Smooth muscle cell (in vitro differentiated cells): ENCODE results near the gene ZNF217. TPM values are rescaled to one million over a fixed set of nuclear protein-coding genes. Genes with fewer than 3 reads are reported as not detected.

Source experiments
- DNase-seq: peaks from one replicate; lab custom pipeline; 2025; ENCODE audit not compliant: unreplicated experiment; lab: John Stamatoyannopoulos, UW
- H2AFZ ChIP-seq: fragments of 200-600 bp; sonication (generic); 2 replicates; pipeline ENCODE4 v1.6.0; 2016; ENCODE audit warnings: antibody characterized with exemption, low read depth, mild to moderate bottlenecking
- H3F3A ChIP-seq: fragments of 200-600 bp; sonication (generic); 2 replicates; pipeline ENCODE4 v1.6.0; 2017; ENCODE audit warnings: antibody characterized with exemption, low read depth
- H3K27ac ChIP-seq: fragments of 200-600 bp; sonication (generic); 2 replicates; pipeline ENCODE4 v1.5.1; 2016; ENCODE audit warnings: low read depth, mild to moderate bottlenecking
- H3K27me3 ChIP-seq: fragments of 200-600 bp; sonication (generic); 2 replicates; pipeline ENCODE4 v1.6.1; 2016; ENCODE audit warnings: low read depth, mild to moderate bottlenecking
- H3K36me3 ChIP-seq: fragments of 200-600 bp; sonication (generic); 2 replicates; pipeline ENCODE4 v1.5.1; 2016; ENCODE audit warnings: low read depth
- H3K4me1 ChIP-seq: fragments of 200-600 bp; sonication (generic); 2 replicates; pipeline ENCODE4 v1.5.1; 2016; ENCODE audit warnings: low read depth
- H3K4me2 ChIP-seq: fragments of 200-600 bp; sonication (generic); 2 replicates; pipeline ENCODE4 v1.6.0; 2016; ENCODE audit warnings: mild to moderate bottlenecking
- H3K4me3 ChIP-seq: fragments of 200-600 bp; sonication (generic); 2 replicates; pipeline ENCODE4 v1.5.1; 2016; ENCODE audit warnings: mild to moderate bottlenecking
- H3K79me2 ChIP-seq: fragments of 200-600 bp; sonication (generic); 2 replicates; pipeline ENCODE4 v1.6.0; 2016; ENCODE audit warnings: low read depth, mild to moderate bottlenecking
- H3K9ac ChIP-seq: fragments of 200-600 bp; sonication (generic); 2 replicates; pipeline ENCODE4 v1.6.0; 2016; ENCODE audit warnings: low read depth
- H3K9me3 ChIP-seq: fragments of 200-600 bp; sonication (generic); replicated peaks from 2 replicates; pipeline ENCODE4 v1.5.1; 2016; ENCODE audit warnings: low read depth
- H4K20me1 ChIP-seq: fragments of 200-600 bp; sonication (generic); 2 replicates; pipeline ENCODE4 v1.6.0; 2016; ENCODE audit warnings: low read depth
- WGBS: methylation state at CpG from one replicate; pipeline ENCODE4 v1.1.7; 2016; ENCODE audit warnings: low lambda C conversion rate; 5-methylcytosine and 5-hydroxymethylcytosine counted together
- polyA plus RNA-seq: library from polyadenylated mRNA; unstranded; fragments of >200 nt; fragmentation: Nextera tagmentation; extraction: Ambion mirVana; gene quantifications from 2 replicates; pipeline ENCODE4 v1.2.1, GENCODE V29; 2016
- total RNA-seq: library from RNA; depleted of rRNA; stranded (reverse); fragments of >200 nt; gene quantifications from 2 replicates; pipeline ENCODE4 v1.2.3, GENCODE V29; 2014
- TF ChIP-seq, protein P1 (sequence below): fragments of 200-600 bp; sonication (generic); IDR thresholded peaks from 2 replicates; pipeline ENCODE4 v1.5.1; 2017; ENCODE audit warnings: borderline replicate concordance, mild to moderate bottlenecking, antibody characterized with exemption; ENCODE audit not compliant: insufficient read depth, poor library complexity, severe bottlenecking

ZNF217 gene
- total and polyA plus RNA-seq, 2 experiments from 2014 or later: 3.9 to 42.2 TPM

DNA sequence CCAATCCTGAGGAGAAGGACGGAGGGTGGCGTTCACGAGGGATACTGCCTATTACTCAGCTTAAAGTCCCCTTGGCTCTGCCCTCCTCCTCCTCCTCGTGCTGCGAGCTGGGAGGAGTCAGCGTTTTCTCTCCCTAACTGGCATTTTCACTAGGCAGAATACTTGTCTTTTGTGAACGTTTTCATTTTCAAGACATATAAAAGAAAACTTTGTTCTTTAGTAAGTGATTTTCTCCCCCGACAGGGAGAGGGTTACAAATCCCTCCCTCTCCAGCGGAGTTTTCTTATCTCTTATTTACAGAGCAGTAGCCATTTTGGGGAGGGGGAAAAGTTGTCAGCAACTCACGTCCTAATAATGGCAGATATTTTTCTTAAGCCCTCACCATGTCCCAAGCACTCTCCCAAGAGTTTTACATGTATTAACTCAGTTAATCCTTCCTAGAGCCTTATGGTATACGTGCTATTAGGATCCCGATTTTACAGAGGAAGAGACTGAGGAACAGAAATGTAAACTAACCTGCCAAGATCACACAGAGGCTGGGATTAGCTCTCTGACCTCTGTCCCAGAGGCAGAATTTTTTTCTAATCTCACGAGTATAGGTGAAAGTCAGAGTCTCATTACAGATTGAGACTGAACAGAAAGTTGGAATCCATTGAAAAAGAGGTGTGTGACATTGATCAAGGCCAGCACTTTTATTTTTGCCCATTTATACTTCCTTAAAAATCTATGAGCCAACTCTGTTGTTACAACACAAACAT is 30.0 kb upstream of the ZNF217 start:
- Histone ChIP-seq H3K4me3 (peak overlapping the region; percentile 49), H3K9me3 (no peaks in the 10 kb centered on the region), H3K4me2 (peak overlapping the region; percentile 81), H3K4me1 (peaks cover 18% of the 10 kb centered on the region), H4K20me1 (no peaks in the 10 kb centered on the region), H3K27me3 (no peaks in the 10 kb centered on the region), H3F3A (peaks cover 27% of the 10 kb centered on the region), H3K36me3 (no peaks in the 10 kb centered on the region), H3K27ac (peak overlapping the region; percentile 87), H2AFZ (peak overlapping the region; percentile 70), H3K9ac (peak overlapping the region; percentile 63), H3K79me2 (no peaks in the 10 kb centered on the region)
- TF ChIP-seq, protein P1, sequence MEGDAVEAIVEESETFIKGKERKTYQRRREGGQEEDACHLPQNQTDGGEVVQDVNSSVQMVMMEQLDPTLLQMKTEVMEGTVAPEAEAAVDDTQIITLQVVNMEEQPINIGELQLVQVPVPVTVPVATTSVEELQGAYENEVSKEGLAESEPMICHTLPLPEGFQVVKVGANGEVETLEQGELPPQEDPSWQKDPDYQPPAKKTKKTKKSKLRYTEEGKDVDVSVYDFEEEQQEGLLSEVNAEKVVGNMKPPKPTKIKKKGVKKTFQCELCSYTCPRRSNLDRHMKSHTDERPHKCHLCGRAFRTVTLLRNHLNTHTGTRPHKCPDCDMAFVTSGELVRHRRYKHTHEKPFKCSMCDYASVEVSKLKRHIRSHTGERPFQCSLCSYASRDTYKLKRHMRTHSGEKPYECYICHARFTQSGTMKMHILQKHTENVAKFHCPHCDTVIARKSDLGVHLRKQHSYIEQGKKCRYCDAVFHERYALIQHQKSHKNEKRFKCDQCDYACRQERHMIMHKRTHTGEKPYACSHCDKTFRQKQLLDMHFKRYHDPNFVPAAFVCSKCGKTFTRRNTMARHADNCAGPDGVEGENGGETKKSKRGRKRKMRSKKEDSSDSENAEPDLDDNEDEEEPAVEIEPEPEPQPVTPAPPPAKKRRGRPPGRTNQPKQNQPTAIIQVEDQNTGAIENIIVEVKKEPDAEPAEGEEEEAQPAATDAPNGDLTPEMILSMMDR: no peak
- 1% methylated on average over 13 of the region's 13 CpGs for WGBS
- no peak for DNase-seq

DNA sequence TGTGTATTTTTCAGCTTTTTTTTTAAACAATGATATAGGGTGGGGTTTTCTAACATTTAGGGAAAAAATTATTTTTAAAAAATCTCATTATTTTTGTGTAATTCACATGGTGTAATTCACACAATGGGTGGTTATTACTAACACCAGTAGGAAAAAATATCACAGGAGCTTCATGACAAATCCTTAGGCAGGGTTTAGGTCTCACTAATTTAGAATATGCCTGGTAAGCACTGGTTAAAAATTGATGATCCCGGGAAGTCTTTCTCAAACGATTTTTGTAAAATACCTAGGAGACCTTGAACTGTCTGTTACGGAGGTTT is 29.5 kb upstream of the ZNF217 start:
- H3K27me3 ChIP-seq: no peaks in the 10 kb centered on the region
- WGBS: 3% methylated on average over 3 of the region's 3 CpGs
- H3K4me3 ChIP-seq: peak overlapping the region; percentile 49
- peaks cover 27% of the 10 kb centered on the region for H3F3A ChIP-seq
- DNase-seq: no peak
- H3K27ac ChIP-seq: peak overlapping the region; percentile 87
- TF ChIP-seq, protein P1: no peak
- H3K4me1 ChIP-seq: peaks cover 18% of the 10 kb centered on the region
- no peaks in the 10 kb centered on the region for H3K9me3 ChIP-seq
- peak overlapping the region; percentile 63 for H3K9ac ChIP-seq
- peak overlapping the region; percentile 81 for H3K4me2 ChIP-seq
- no peaks in the 10 kb centered on the region for H3K36me3 ChIP-seq
- H3K79me2 ChIP-seq: no peaks in the 10 kb centered on the region
- H2AFZ ChIP-seq: peak overlapping the region; percentile 70
- H4K20me1 ChIP-seq: no peaks in the 10 kb centered on the region

DNA sequence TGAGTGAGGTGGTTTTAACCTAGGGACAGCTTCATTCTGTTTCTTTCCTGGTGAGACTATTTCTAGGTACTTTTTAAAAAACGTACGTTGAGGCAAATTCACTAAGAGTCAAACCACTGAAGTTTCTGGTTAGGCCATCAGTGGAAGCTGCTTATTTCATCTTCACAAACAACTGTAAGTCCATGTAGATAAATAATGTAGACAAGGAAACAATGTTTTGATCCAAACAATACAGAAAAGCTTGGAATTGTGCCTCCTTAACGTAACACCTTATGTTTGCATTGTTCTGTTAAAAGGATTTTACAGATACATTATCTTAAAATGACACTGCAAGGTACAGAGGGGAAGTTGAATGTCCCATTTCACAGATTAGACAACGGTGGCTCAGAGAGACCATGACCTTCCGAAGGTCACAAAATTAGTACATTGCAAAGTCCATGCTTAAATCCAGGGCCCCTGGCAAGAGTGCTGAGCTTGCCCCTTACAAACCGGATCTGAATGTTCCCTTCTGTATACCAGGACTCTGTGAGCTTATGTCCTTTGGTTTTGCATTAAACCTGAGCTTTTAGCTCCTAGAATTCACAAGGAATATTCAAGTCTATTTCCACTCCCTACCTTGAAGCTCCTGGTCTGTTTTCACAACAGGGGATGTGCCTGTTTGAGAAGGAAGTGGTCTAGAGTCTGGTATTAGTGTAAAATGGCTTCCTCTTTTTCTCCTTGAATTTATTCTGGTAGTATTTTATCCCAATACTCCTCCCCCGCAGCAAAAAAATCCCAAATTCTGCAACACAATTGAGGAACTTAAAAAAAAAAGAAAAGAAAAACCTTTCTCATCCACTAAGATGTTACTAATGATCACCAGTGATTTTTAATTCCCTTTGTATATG is 28.9 kb upstream of the ZNF217 start:
- H3F3A ChIP-seq: peaks cover 27% of the 10 kb centered on the region
- H2AFZ ChIP-seq: peak overlapping the region; percentile 70
- peak overlapping the region; percentile 49 for H3K4me3 ChIP-seq
- WGBS: 70% methylated on average over 7 of the region's 7 CpGs
- no peaks in the 10 kb centered on the region for H3K27me3 ChIP-seq
- TF ChIP-seq, protein P1: no peak
- H3K9me3 ChIP-seq: no peaks in the 10 kb centered on the region
- no peaks in the 10 kb centered on the region for H3K79me2 ChIP-seq
- peaks cover 18% of the 10 kb centered on the region for H3K4me1 ChIP-seq
- H3K4me2 ChIP-seq: peak overlapping the region; percentile 81
- DNase-seq: no peak
- peak overlapping the region; percentile 87 for H3K27ac ChIP-seq
- no peaks in the 10 kb centered on the region for H3K36me3 ChIP-seq
- H4K20me1 ChIP-seq: no peaks in the 10 kb centered on the region
- peak overlapping the region; percentile 63 for H3K9ac ChIP-seq
